ENCODE data around the gene ZNF185. TPM values are rescaled to one million over a fixed set of nuclear protein-coding genes. Genes with fewer than 3 reads are reported as not detected.

The ZNF185 gene
- total RNA-seq, 1 donor from 2014 or later = 14.8 TPM

DNA sequence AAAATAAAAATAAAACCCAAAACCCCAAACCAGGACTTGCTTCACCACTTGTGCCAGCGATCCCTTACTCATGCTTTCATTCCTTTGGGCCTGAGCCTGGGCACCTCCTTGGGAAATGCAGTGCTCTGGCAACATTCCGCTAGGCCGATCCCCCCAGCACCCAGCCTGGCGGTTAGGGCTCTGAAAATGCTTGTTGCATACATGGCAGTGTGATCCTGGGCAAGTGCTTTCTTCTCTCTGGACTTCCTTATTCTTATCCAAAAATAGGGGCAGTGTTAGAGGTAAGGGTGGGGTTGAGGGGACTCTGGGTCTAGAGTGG lies 4.6 kb downstream of the ZNF185 start:
- Histone ChIP-seq H2AFZ (replicated peaks) (no peak overlapping the region), H4K20me1 (ENCODE audit: low read depth) (no peaks in the 10 kb centered on the region), H3F3A (ENCODE audit: low read depth) (no peaks in the 10 kb centered on the region), H3K27me3 (no peaks in the 10 kb centered on the region), H3K9ac (no peak overlapping the region), H3K27ac (no peak overlapping the region), H3K4me1 (no peaks in the 10 kb centered on the region), H3K4me3 (no peak overlapping the region), H3K9me3 (ENCODE audit: low read depth) (no peaks in the 10 kb centered on the region), H3K4me2 (no peak overlapping the region), H3K36me3 (no peaks in the 10 kb centered on the region), H3K79me2 (ENCODE audit: low read depth) (no peaks in the 10 kb centered on the region)
- no peak for DNase-seq (ENCODE audit: low spot score)
- TF ChIP-seq EZH2phosphoT487 (IDR thresholded peaks at IDR 0.05) = no peak
- TF ChIP-seq CTCF (IDR thresholded peaks at IDR 0.05) = no peak
- Mint-ChIP-seq H3K36me3 (no peaks in the 10 kb centered on the region), H3K27me3 (ENCODE audit: insufficient read depth, low read depth) (peaks cover 4% of the 10 kb centered on the region), H3K4me1 (peaks cover 22% of the 10 kb centered on the region), H3K27ac (no peak overlapping the region), H3K9me3 (peaks cover 12% of the 10 kb centered on the region), H3K4me3 (no peak overlapping the region)

GRCh38 chrX:152903589-152903988 lies 5.7 kb downstream of the ZNF185 start:
- no peaks in the 10 kb centered on the region for H3F3A ChIP-seq (ENCODE audit: low read depth)
- TF ChIP-seq EZH2phosphoT487 (IDR thresholded peaks at IDR 0.05) (no peak), EZH2 (IDR thresholded peaks at IDR 0.05) (no peak), CTCF (IDR thresholded peaks at IDR 0.05) (no peak)
- no peaks in the 10 kb centered on the region for H3K79me2 ChIP-seq (ENCODE audit: low read depth)
- no peak overlapping the region for H3K4me2 ChIP-seq
- no peaks in the 10 kb centered on the region for H3K27me3 ChIP-seq
- no peaks in the 10 kb centered on the region for H3K36me3 ChIP-seq
- no peak overlapping the region for H3K4me3 Mint-ChIP-seq
- H4K20me1 ChIP-seq (ENCODE audit: low read depth) = no peaks in the 10 kb centered on the region
- no peak overlapping the region for H2AFZ ChIP-seq (replicated peaks)
- no peak overlapping the region for H3K4me3 ChIP-seq
- DNase-seq (ENCODE audit: low spot score) = no peak
- peaks cover 18% of the 10 kb centered on the region for H3K9me3 Mint-ChIP-seq
- no peak overlapping the region for H3K9ac ChIP-seq
- H3K27me3 Mint-ChIP-seq (ENCODE audit: insufficient read depth, low read depth) = peaks cover 7% of the 10 kb centered on the region
- H3K36me3 Mint-ChIP-seq = no peaks in the 10 kb centered on the region
- no peak overlapping the region for H3K27ac ChIP-seq
- no peaks in the 10 kb centered on the region for H3K9me3 ChIP-seq (ENCODE audit: low read depth)
- no peaks in the 10 kb centered on the region for H3K4me1 ChIP-seq
- no peak overlapping the region for H3K27ac Mint-ChIP-seq
- H3K4me1 Mint-ChIP-seq = peaks cover 24% of the 10 kb centered on the region

GRCh38 chrX:152904151-152905080 lies 6.5 kb downstream of the ZNF185 start:
- TF ChIP-seq EZH2 (IDR thresholded peaks at IDR 0.05) (no peak), CTCF (IDR thresholded peaks at IDR 0.05) (peak; percentile 65), EZH2phosphoT487 (IDR thresholded peaks at IDR 0.05) (no peak)
- H3K9me3 Mint-ChIP-seq = peaks cover 17% of the 10 kb centered on the region
- H3K27me3 ChIP-seq = no peaks in the 10 kb centered on the region
- H3K36me3 ChIP-seq = no peaks in the 10 kb centered on the region
- no peak overlapping the region for H3K9ac ChIP-seq
- H3K4me2 ChIP-seq = peak overlapping the region; percentile 27
- no peak overlapping the region for H3K4me3 ChIP-seq
- H4K20me1 ChIP-seq (ENCODE audit: low read depth) = no peaks in the 10 kb centered on the region
- no peaks in the 10 kb centered on the region for H3K79me2 ChIP-seq (ENCODE audit: low read depth)
- H2AFZ ChIP-seq (replicated peaks) = no peak overlapping the region
- peaks cover 7% of the 10 kb centered on the region for H3K27me3 Mint-ChIP-seq (ENCODE audit: insufficient read depth, low read depth)
- no peaks in the 10 kb centered on the region for H3F3A ChIP-seq (ENCODE audit: low read depth)
- H3K27ac ChIP-seq = no peak overlapping the region
- H3K27ac Mint-ChIP-seq = no peak overlapping the region
- H3K4me3 Mint-ChIP-seq = no peak overlapping the region
- no peaks in the 10 kb centered on the region for H3K36me3 Mint-ChIP-seq
- no peaks in the 10 kb centered on the region for H3K4me1 ChIP-seq
- H3K4me1 Mint-ChIP-seq = peaks cover 24% of the 10 kb centered on the region
- DNase-seq (ENCODE audit: low spot score) = peak; percentile 49
- no peaks in the 10 kb centered on the region for H3K9me3 ChIP-seq (ENCODE audit: low read depth)
